KMS-11 (cell line): ENCODE results near the gene PEA15.

Experiments
- H2AFZ ChIP-seq: fragments of 200-600 bp; sonication (generic); 2 replicates; pipeline ENCODE4 v1.6.1; 2016; ENCODE audit warnings: antibody characterized with exemption, mixed run types, low read depth
- H3K27ac ChIP-seq: fragments of 200-600 bp; sonication (generic); 2 replicates; pipeline ENCODE4 v1.6.1; 2016; ENCODE audit warnings: mild to moderate bottlenecking, mixed run types
- H3K27me3 ChIP-seq: fragments of 200-600 bp; sonication (generic); 2 replicates; pipeline ENCODE4 v1.6.1; 2017; ENCODE audit warnings: mild to moderate bottlenecking, low read depth, mixed run types, moderate library complexity; ENCODE audit not compliant: insufficient read depth
- H3K36me3 ChIP-seq: fragments of 200-600 bp; sonication (generic); 2 replicates; pipeline ENCODE4 v1.6.1; 2017; ENCODE audit warnings: mild to moderate bottlenecking, mixed run types; ENCODE audit not compliant: insufficient read depth
- H3K4me1 ChIP-seq: fragments of 200-600 bp; sonication (generic); 2 replicates; pipeline ENCODE4 v1.6.1; 2016; ENCODE audit warnings: mild to moderate bottlenecking, low read depth, mixed run types; ENCODE audit not compliant: poor library complexity, severe bottlenecking
- H3K4me2 ChIP-seq: fragments of 200-600 bp; sonication (generic); 2 replicates; pipeline ENCODE4 v1.7.0; 2016; ENCODE audit warnings: mild to moderate bottlenecking, mixed run types
- H3K4me3 ChIP-seq: fragments of 200-600 bp; sonication (generic); IDR thresholded peaks from 2 replicates; pipeline ENCODE4 v1.6.1; 2017; ENCODE audit warnings: low read depth, low read length, mixed read lengths; ENCODE audit not compliant: insufficient read depth
- H3K79me2 ChIP-seq: fragments of 200-600 bp; sonication (generic); 2 replicates; pipeline ENCODE4 v1.6.1; 2016; ENCODE audit warnings: low read depth, mixed run types; ENCODE audit not compliant: insufficient read depth
- H3K9ac ChIP-seq: fragments of 200-600 bp; sonication (generic); 2 replicates; pipeline ENCODE4 v1.6.1; 2016; ENCODE audit warnings: mild to moderate bottlenecking, mixed run types
- H4K20me1 ChIP-seq: fragments of 200-600 bp; sonication (generic); 2 replicates; pipeline ENCODE4 v1.6.1; 2016; ENCODE audit warnings: mild to moderate bottlenecking, mixed run types; ENCODE audit not compliant: insufficient read depth
- CTCF ChIP-seq: fragments of 200-600 bp; sonication (generic); conservative IDR thresholded peaks from 2 replicates; pipeline ENCODE4 v1.6.1; 2017; ENCODE audit warnings: low read depth, mild to moderate bottlenecking, antibody characterized with exemption, low read length, moderate library complexity, mixed read lengths

The PEA15 gene

GRCh38 chr1:160255781-160256300, 50.7 kb downstream of the PEA15 start:
- H3K4me3 ChIP-seq = no peak overlapping the region
- no peaks in the 10 kb centered on the region for H3K27me3 ChIP-seq
- no peak overlapping the region for H2AFZ ChIP-seq
- no peak overlapping the region for H3K27ac ChIP-seq
- H3K4me1 ChIP-seq = peaks cover 47% of the 10 kb centered on the region
- H4K20me1 ChIP-seq = no peaks in the 10 kb centered on the region
- TF ChIP-seq CTCF = no peak
- peaks cover 68% of the 10 kb centered on the region for H3K79me2 ChIP-seq
- no peak overlapping the region for H3K4me2 ChIP-seq
- no peak overlapping the region for H3K9ac ChIP-seq
- H3K36me3 ChIP-seq = no peaks in the 10 kb centered on the region

- H3K4me2 ChIP-seq = no peak overlapping the region
- no peak overlapping the region for H3K27ac ChIP-seq
- no peaks in the 10 kb centered on the region for H3K36me3 ChIP-seq
- H3K27me3 ChIP-seq = no peaks in the 10 kb centered on the region
- H3K9ac ChIP-seq = no peak overlapping the region
- H4K20me1 ChIP-seq = no peaks in the 10 kb centered on the region
- no peak for TF ChIP-seq CTCF
- H3K79me2 ChIP-seq = peaks cover 68% of the 10 kb centered on the region
- H2AFZ ChIP-seq = no peak overlapping the region
- peaks cover 46% of the 10 kb centered on the region for H3K4me1 ChIP-seq
- H3K4me3 ChIP-seq = no peak overlapping the region
Observed at GRCh38 chr1:160256396-160257046, 51.3 kb downstream of the PEA15 start.

GRCh38 chr1:160257411-160258015, 52.3 kb downstream of the PEA15 start:
- TF ChIP-seq CTCF = no peak
- Histone ChIP-seq H3K79me2 (peaks cover 73% of the 10 kb centered on the region), H3K4me2 (no peak overlapping the region), H3K27ac (no peak overlapping the region), H2AFZ (no peak overlapping the region), H3K27me3 (no peaks in the 10 kb centered on the region), H3K9ac (no peak overlapping the region), H3K36me3 (no peaks in the 10 kb centered on the region), H3K4me1 (peaks cover 43% of the 10 kb centered on the region), H3K4me3 (no peak overlapping the region), H4K20me1 (no peaks in the 10 kb centered on the region)

GRCh38 chr1:160258177-160258798, 53.1 kb downstream of the PEA15 start:
- Histone ChIP-seq H3K27me3 (no peaks in the 10 kb centered on the region), H3K4me3 (no peak overlapping the region), H3K4me1 (peaks cover 43% of the 10 kb centered on the region), H3K36me3 (no peaks in the 10 kb centered on the region), H3K4me2 (no peak overlapping the region), H3K27ac (no peak overlapping the region), H4K20me1 (no peaks in the 10 kb centered on the region), H3K79me2 (peaks cover 73% of the 10 kb centered on the region), H3K9ac (no peak overlapping the region), H2AFZ (no peak overlapping the region)
- no peak for TF ChIP-seq CTCF
